ENCODE data around the gene GRIN3B.

GRCh38 chr19:1008268-1009040 lies 8.2 kb downstream of the GRIN3B start:
- TF ChIP-seq CTCF (IDR thresholded peaks at IDR 0.05) (no peak), POLR2A (IDR thresholded peaks at IDR 0.05) (no peak)
